ENCODE measurements around the gene RPS25. TPM values are rescaled to one million over a fixed set of nuclear protein-coding genes. Genes with fewer than 3 reads are reported as not detected.

The RPS25 gene
- total and polyA plus RNA-seq, 9 of the 15 experiments (the other 6 are each of a cell fraction or from before 2014, with no cell fraction given): 1,553 to 5,486 (median 2,471) TPM

- TF ChIP-seq, protein P1, sequence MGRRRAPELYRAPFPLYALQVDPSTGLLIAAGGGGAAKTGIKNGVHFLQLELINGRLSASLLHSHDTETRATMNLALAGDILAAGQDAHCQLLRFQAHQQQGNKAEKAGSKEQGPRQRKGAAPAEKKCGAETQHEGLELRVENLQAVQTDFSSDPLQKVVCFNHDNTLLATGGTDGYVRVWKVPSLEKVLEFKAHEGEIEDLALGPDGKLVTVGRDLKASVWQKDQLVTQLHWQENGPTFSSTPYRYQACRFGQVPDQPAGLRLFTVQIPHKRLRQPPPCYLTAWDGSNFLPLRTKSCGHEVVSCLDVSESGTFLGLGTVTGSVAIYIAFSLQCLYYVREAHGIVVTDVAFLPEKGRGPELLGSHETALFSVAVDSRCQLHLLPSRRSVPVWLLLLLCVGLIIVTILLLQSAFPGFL (CRISPR knock-in tag; IDR thresholded peaks at IDR 0.05): no peak
- TF ChIP-seq, protein P2, sequence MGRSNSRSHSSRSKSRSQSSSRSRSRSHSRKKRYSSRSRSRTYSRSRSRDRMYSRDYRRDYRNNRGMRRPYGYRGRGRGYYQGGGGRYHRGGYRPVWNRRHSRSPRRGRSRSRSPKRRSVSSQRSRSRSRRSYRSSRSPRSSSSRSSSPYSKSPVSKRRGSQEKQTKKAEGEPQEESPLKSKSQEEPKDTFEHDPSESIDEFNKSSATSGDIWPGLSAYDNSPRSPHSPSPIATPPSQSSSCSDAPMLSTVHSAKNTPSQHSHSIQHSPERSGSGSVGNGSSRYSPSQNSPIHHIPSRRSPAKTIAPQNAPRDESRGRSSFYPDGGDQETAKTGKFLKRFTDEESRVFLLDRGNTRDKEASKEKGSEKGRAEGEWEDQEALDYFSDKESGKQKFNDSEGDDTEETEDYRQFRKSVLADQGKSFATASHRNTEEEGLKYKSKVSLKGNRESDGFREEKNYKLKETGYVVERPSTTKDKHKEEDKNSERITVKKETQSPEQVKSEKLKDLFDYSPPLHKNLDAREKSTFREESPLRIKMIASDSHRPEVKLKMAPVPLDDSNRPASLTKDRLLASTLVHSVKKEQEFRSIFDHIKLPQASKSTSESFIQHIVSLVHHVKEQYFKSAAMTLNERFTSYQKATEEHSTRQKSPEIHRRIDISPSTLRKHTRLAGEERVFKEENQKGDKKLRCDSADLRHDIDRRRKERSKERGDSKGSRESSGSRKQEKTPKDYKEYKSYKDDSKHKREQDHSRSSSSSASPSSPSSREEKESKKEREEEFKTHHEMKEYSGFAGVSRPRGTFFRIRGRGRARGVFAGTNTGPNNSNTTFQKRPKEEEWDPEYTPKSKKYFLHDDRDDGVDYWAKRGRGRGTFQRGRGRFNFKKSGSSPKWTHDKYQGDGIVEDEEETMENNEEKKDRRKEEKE (IDR thresholded peaks at IDR 0.05; ENCODE audit: borderline replicate concordance in 1 of 2, control insufficient read depth in 1 of 2, low read depth in 2 of 2, low read length in 1 of 2): 0 out of 4 replicates have a peak, but pooled peaks of 1 of the 2 experiments have one; percentile 40
- TF ChIP-seq, protein P3, sequence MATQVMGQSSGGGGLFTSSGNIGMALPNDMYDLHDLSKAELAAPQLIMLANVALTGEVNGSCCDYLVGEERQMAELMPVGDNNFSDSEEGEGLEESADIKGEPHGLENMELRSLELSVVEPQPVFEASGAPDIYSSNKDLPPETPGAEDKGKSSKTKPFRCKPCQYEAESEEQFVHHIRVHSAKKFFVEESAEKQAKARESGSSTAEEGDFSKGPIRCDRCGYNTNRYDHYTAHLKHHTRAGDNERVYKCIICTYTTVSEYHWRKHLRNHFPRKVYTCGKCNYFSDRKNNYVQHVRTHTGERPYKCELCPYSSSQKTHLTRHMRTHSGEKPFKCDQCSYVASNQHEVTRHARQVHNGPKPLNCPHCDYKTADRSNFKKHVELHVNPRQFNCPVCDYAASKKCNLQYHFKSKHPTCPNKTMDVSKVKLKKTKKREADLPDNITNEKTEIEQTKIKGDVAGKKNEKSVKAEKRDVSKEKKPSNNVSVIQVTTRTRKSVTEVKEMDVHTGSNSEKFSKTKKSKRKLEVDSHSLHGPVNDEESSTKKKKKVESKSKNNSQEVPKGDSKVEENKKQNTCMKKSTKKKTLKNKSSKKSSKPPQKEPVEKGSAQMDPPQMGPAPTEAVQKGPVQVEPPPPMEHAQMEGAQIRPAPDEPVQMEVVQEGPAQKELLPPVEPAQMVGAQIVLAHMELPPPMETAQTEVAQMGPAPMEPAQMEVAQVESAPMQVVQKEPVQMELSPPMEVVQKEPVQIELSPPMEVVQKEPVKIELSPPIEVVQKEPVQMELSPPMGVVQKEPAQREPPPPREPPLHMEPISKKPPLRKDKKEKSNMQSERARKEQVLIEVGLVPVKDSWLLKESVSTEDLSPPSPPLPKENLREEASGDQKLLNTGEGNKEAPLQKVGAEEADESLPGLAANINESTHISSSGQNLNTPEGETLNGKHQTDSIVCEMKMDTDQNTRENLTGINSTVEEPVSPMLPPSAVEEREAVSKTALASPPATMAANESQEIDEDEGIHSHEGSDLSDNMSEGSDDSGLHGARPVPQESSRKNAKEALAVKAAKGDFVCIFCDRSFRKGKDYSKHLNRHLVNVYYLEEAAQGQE (IDR thresholded peaks at IDR 0.05; ENCODE audit: borderline replicate concordance): peak; percentile 32
- TF ChIP-seq, protein P3 (CRISPR knock-in tag; IDR thresholded peaks at IDR 0.05; ENCODE audit: low read depth): no peak
- TF ChIP-seq SMARCA4 (IDR thresholded peaks at IDR 0.05) (peak; percentile 66; the same call in 1 of the 2 replicates), HNRNPL (IDR thresholded peaks at IDR 0.05; ENCODE audit: low read depth, low read length) (no peak), ZNF507 (tag; conservative IDR thresholded peaks at IDR 0.05) (no peak), U2AF2 (optimal IDR thresholded peaks at IDR 0.05; ENCODE audit: low read depth, low read length) (no peak), SRF (CRISPR knock-in tag; IDR thresholded peaks at IDR 0.05) (peak in 1 of 2 experiments; percentile 88; a peak in 2 of 4 replicates), TAF1 (IDR thresholded peaks at IDR 0.05; ENCODE audit: control insufficient read depth, extremely low read depth, insufficient read depth, low read length, severe bottlenecking) (peak; percentile 42), RFX1 (IDR thresholded peaks at IDR 0.05) (no peak)
- TF ChIP-seq, protein P4, sequence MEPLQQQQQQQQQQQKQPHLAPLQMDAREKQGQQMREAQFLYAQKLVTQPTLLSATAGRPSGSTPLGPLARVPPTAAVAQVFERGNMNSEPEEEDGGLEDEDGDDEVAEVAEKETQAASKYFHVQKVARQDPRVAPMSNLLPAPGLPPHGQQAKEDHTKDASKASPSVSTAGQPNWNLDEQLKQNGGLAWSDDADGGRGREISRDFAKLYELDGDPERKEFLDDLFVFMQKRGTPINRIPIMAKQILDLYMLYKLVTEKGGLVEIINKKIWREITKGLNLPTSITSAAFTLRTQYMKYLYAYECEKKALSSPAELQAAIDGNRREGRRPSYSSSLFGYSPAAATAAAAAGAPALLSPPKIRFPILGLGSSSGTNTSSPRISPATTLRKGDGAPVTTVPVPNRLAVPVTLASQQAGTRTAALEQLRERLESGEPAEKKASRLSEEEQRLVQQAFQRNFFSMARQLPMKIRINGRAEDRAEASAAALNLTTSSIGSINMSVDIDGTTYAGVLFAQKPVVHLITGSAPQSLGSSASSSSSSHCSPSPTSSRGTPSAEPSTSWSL (CRISPR knock-in tag; IDR thresholded peaks at IDR 0.05; ENCODE audit: borderline replicate concordance): peak; percentile 20; the same call in 1 of the 2 replicates
Observed at GRCh38 chr11:118980191-118980881, 37.8 kb downstream of the RPS25 start (continued).

Data from K562 (cell line).